SK-N-SH treated with all-trans-retinoic acid at 6 μM for 48 hours (cell line): ENCODE results near the gene EPN2.

Experiments
- ARNTL ChIP-seq: fragments of 450-650 bp; formaldehyde crosslinking; IDR thresholded peaks from 2 replicates; pipeline ENCODE4 v1.5.0; 2020; ENCODE audit warnings: low read depth, mild to moderate bottlenecking, moderate library complexity, borderline replicate concordance
- BACH2 ChIP-seq: fragments of 250-450 bp; sonication (Bioruptor Pico); IDR thresholded peaks from 2 replicates; pipeline ENCODE4 v1.9.0; 2021; ENCODE audit warnings: mild to moderate bottlenecking, borderline replicate concordance
- CREB5 ChIP-seq: fragments of 250-450 bp; sonication (Bioruptor Pico); IDR thresholded peaks from 2 replicates; pipeline ENCODE4 v1.5.1; 2020; ENCODE audit warnings: low read depth, mild to moderate bottlenecking, moderate library complexity
- OSR1 ChIP-seq: fragments of 250-450 bp; sonication (Bioruptor Pico); IDR thresholded peaks from 2 replicates; pipeline ENCODE4 v1.8.0; 2022; ENCODE audit warnings: moderate library complexity, mild to moderate bottlenecking, inconsistent platforms
- PATZ1 ChIP-seq: fragments of 250-450 bp; sonication (Bioruptor Pico); IDR thresholded peaks from 2 replicates; pipeline ENCODE4 v1.8.0; 2020; ENCODE audit warnings: mild to moderate bottlenecking, moderate library complexity, borderline replicate concordance
- TSHZ2 ChIP-seq: fragments of 250-450 bp; sonication (Bioruptor Pico); IDR thresholded peaks from 2 replicates; pipeline ENCODE4 v1.5.0; 2020; ENCODE audit warnings: mild to moderate bottlenecking, moderate library complexity
- ZFP30 ChIP-seq: fragments of 450-650 bp; formaldehyde crosslinking; IDR thresholded peaks from 2 replicates; pipeline ENCODE4 v1.5.0; 2022; ENCODE audit warnings: mild to moderate bottlenecking, moderate library complexity
- ZNF70 ChIP-seq: fragments of 450-650 bp; formaldehyde crosslinking; IDR thresholded peaks from 2 replicates; pipeline ENCODE4 v1.5.0; 2020; ENCODE audit warnings: mild to moderate bottlenecking, moderate library complexity

GRCh38 chr17:19361944-19362276, 124.7 kb downstream of the EPN2 start:
- no peak for TF ChIP-seq PATZ1
- no peak for TF ChIP-seq TSHZ2 (CRISPR knock-in tag)
- no peak for TF ChIP-seq ARNTL
- no peak for TF ChIP-seq ZFP30
- TF ChIP-seq BACH2 = no peak
- no peak for TF ChIP-seq OSR1
- TF ChIP-seq CREB5 (CRISPR knock-in tag) = no peak
- TF ChIP-seq ZNF70 (CRISPR knock-in tag) = no peak
